ENCODE measurements around the gene IL20RA.
"Not testable (repeated sequence)": the region's sequence is repeated elsewhere in the genome, so short reads cannot be mapped to it uniquely, and the experiment has no call there.

The IL20RA gene

GRCh38 chr6:136964398-136964797, 80.4 kb downstream of the IL20RA start:
- no peak for TF ChIP-seq CTCF (conservative IDR thresholded peaks at IDR 0.05; ENCODE audit: low read depth, low read length)
- H3K9ac ChIP-seq, result no peak overlapping the region
- no peak overlapping the region for H3K4me3 ChIP-seq (IDR thresholded peaks at IDR 0.05; ENCODE audit: insufficient read depth, low read depth, low read length)
- no peaks in the 10 kb centered on the region for H3K27me3 ChIP-seq (ENCODE audit: insufficient read depth, low read depth)
- no peaks in the 10 kb centered on the region for H3K79me2 ChIP-seq (ENCODE audit: insufficient read depth, low read depth)
- H2AFZ ChIP-seq (ENCODE audit: low read depth), result no peak overlapping the region
- no peak overlapping the region for H3K4me2 ChIP-seq
- H4K20me1 ChIP-seq (ENCODE audit: insufficient read depth), result no peaks in the 10 kb centered on the region
- no peaks in the 10 kb centered on the region for H3K4me1 ChIP-seq (ENCODE audit: low read depth, poor library complexity, severe bottlenecking)
- no peaks in the 10 kb centered on the region for H3K36me3 ChIP-seq (ENCODE audit: insufficient read depth)
- no peak overlapping the region for H3K27ac ChIP-seq

DNA sequence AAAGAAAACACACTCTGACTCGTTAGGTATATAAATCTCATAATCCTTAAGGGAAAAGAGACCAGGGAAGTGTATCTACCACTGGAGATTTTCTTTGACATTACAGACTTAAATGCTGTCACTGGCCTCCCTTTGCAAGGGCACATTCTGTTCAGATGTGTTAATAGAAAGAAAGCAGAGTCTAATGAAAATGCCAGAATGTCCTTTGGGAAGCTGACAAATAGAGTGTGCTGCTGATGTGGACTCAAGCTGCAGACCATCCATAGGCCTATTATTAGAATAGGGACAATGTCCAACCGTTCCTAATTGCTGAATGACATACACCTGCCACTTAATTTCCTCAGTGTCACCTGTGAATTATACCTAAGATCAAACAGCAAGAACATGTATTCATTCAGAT, 81.5 kb downstream of the IL20RA start:
- Histone ChIP-seq H3K79me2 (ENCODE audit: insufficient read depth, low read depth) (no peaks in the 10 kb centered on the region), H3K4me1 (ENCODE audit: low read depth, poor library complexity, severe bottlenecking) (no peaks in the 10 kb centered on the region), H3K9ac (no peak overlapping the region), H2AFZ (ENCODE audit: low read depth) (no peak overlapping the region), H3K27me3 (ENCODE audit: insufficient read depth, low read depth) (no peaks in the 10 kb centered on the region), H3K27ac (no peak overlapping the region), H3K4me3 (IDR thresholded peaks at IDR 0.05; ENCODE audit: insufficient read depth, low read depth, low read length) (no peak overlapping the region), H4K20me1 (ENCODE audit: insufficient read depth) (no peaks in the 10 kb centered on the region), H3K4me2 (no peak overlapping the region), H3K36me3 (ENCODE audit: insufficient read depth) (no peaks in the 10 kb centered on the region)
- no peak for TF ChIP-seq CTCF (conservative IDR thresholded peaks at IDR 0.05; ENCODE audit: low read depth, low read length)

- Histone ChIP-seq H3K4me3 (IDR thresholded peaks at IDR 0.05; ENCODE audit: insufficient read depth, low read depth, low read length) (no peak overlapping the region), H4K20me1 (ENCODE audit: insufficient read depth) (no peaks in the 10 kb centered on the region), H3K79me2 (ENCODE audit: insufficient read depth, low read depth) (no peaks in the 10 kb centered on the region), H3K27me3 (ENCODE audit: insufficient read depth, low read depth) (no peaks in the 10 kb centered on the region), H3K27ac (no peak overlapping the region), H3K36me3 (ENCODE audit: insufficient read depth) (no peaks in the 10 kb centered on the region), H3K4me1 (ENCODE audit: low read depth, poor library complexity, severe bottlenecking) (no peaks in the 10 kb centered on the region), H2AFZ (ENCODE audit: low read depth) (no peak overlapping the region), H3K9ac (no peak overlapping the region), H3K4me2 (no peak overlapping the region)
- TF ChIP-seq CTCF (conservative IDR thresholded peaks at IDR 0.05; ENCODE audit: low read depth, low read length), result no peak
Measured at GRCh38 chr6:136962661-136963060, 82.1 kb downstream of the IL20RA start.

GRCh38 chr6:136961848-136962247, 82.9 kb downstream of the IL20RA start:
- H3K9ac ChIP-seq, result no peak overlapping the region
- TF ChIP-seq CTCF (conservative IDR thresholded peaks at IDR 0.05; ENCODE audit: low read depth, low read length), result no peak
- no peaks in the 10 kb centered on the region for H4K20me1 ChIP-seq (ENCODE audit: insufficient read depth)
- no peak overlapping the region for H3K27ac ChIP-seq
- no peaks in the 10 kb centered on the region for H3K27me3 ChIP-seq (ENCODE audit: insufficient read depth, low read depth)
- no peaks in the 10 kb centered on the region for H3K36me3 ChIP-seq (ENCODE audit: insufficient read depth)
- H3K4me2 ChIP-seq, result no peak overlapping the region
- H3K4me3 ChIP-seq (IDR thresholded peaks at IDR 0.05; ENCODE audit: insufficient read depth, low read depth, low read length), result no peak overlapping the region
- no peaks in the 10 kb centered on the region for H3K79me2 ChIP-seq (ENCODE audit: insufficient read depth, low read depth)
- H3K4me1 ChIP-seq (ENCODE audit: low read depth, poor library complexity, severe bottlenecking), result no peaks in the 10 kb centered on the region
- H2AFZ ChIP-seq (ENCODE audit: low read depth), result no peak overlapping the region

DNA sequence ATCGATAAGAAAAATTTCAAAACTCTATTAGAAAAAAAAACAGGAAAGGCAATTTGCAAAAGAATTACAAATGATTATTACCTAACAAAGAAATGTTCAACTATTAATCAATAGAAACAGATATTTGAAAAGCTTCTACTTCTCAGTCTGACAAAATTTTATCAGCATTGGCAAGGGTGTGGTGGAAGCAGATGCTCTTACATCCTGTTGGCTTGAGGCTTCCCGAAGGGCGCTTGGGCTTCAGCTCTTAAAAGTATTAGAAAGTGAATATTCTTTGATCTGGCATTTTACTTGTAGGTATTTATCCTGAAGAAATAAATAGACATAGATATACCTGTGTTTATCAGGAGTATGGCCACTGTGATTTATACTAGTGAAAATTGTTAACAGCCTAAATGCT, 84.0 kb downstream of the IL20RA start:
- H3K4me1 ChIP-seq (ENCODE audit: low read depth, poor library complexity, severe bottlenecking), result no peaks in the 10 kb centered on the region
- H3K4me3 ChIP-seq (IDR thresholded peaks at IDR 0.05; ENCODE audit: insufficient read depth, low read depth, low read length), result no peak overlapping the region
- no peaks in the 10 kb centered on the region for H4K20me1 ChIP-seq (ENCODE audit: insufficient read depth)
- H3K79me2 ChIP-seq (ENCODE audit: insufficient read depth, low read depth), result no peaks in the 10 kb centered on the region
- no peaks in the 10 kb centered on the region for H3K36me3 ChIP-seq (ENCODE audit: insufficient read depth)
- no peak overlapping the region for H3K4me2 ChIP-seq
- H3K9ac ChIP-seq, result no peak overlapping the region
- H3K27me3 ChIP-seq (ENCODE audit: insufficient read depth, low read depth), result no peaks in the 10 kb centered on the region
- no peak for TF ChIP-seq CTCF (conservative IDR thresholded peaks at IDR 0.05; ENCODE audit: low read depth, low read length)
- H3K27ac ChIP-seq, result no peak overlapping the region
- no peak overlapping the region for H2AFZ ChIP-seq (ENCODE audit: low read depth)

DNA sequence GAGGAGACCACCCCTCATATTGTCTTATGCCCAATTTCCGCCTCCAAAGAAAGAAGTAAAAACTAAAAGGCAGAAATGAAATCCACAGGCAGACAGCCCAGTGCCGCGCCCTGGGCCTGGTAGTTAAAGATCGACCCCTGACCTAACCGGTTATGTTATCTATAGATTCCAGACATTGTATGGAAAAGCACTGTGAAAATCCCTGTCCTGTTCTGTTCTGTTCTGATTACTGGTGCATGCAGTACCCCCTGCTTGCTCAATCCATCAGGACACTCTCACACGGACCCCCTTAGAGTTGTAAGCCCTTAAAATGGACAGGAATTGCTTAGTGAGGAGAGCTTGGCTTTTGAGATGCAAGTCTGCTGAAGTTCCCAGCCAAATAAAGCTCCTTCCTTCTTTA, 84.8 kb downstream of the IL20RA start:
- H4K20me1 ChIP-seq (ENCODE audit: insufficient read depth); H3K79me2 ChIP-seq (ENCODE audit: insufficient read depth, low read depth); H3K4me1 ChIP-seq (ENCODE audit: low read depth, poor library complexity, severe bottlenecking); H3K27me3 ChIP-seq (ENCODE audit: insufficient read depth, low read depth); H2AFZ ChIP-seq (ENCODE audit: low read depth); H3K27ac ChIP-seq; H3K36me3 ChIP-seq (ENCODE audit: insufficient read depth); H3K4me2 ChIP-seq; H3K9ac ChIP-seq; H3K4me3 ChIP-seq (IDR thresholded peaks at IDR 0.05; ENCODE audit: insufficient read depth, low read depth, low read length): not testable (repeated sequence)

All from KMS-11 (cell line).